ENCODE measurements around the gene ITIH3. TPM values are rescaled to one million over a fixed set of nuclear protein-coding genes. Genes with fewer than 3 reads are reported as not detected.

ITIH3 gene
- total RNA-seq (0.06 TPM in 1 of 2 replicates, not detected in the other), polyA plus RNA-seq (0.88 TPM in 1 of 2 replicates, not detected in the other)

GRCh38 chr3:52794612-52795099 lies at the start of gene ITIH3:
Gene ITIH3, plus strand, starts transcription at chr3:52794796. Its CDS starts 8 bp downstream, at chr3:52794804.
- no peak for TF ChIP-seq CTCF (IDR thresholded peaks at IDR 0.05; ENCODE audit: low read depth, low read length)
- H3K27ac ChIP-seq, result no peak within 1 kb of the TSS
- DNase-seq (ENCODE audit: low read depth in 1 of 2, low spot score in 1 of 2), result peak in 1 of 2 donors; percentile 7
- no peaks in the 10 kb centered on the region for H3K4me1 ChIP-seq (ENCODE audit: low read depth)
- no peaks in the 10 kb centered on the region for H3K27me3 ChIP-seq
- no peaks in the 10 kb centered on the region for H3K9me3 ChIP-seq (ENCODE audit: low read depth)
- no peaks in the 10 kb centered on the region for H3K36me3 ChIP-seq
- H3K4me3 ChIP-seq, result no peak within 1 kb of the TSS

GRCh38 chr3:52752045-52752660 lies 42.4 kb upstream of the ITIH3 start:
- no peaks in the 10 kb centered on the region for H3K9me3 ChIP-seq (ENCODE audit: low read depth)
- no peak overlapping the region for H3K4me3 ChIP-seq
- TF ChIP-seq CTCF (IDR thresholded peaks at IDR 0.05; ENCODE audit: low read depth, low read length), result no peak
- no peaks in the 10 kb centered on the region for H3K27me3 ChIP-seq
- H3K36me3 ChIP-seq, result peaks cover 31% of the 10 kb centered on the region
- no peaks in the 10 kb centered on the region for H3K4me1 ChIP-seq (ENCODE audit: low read depth)
- no peak for DNase-seq (ENCODE audit: low read depth in 1 of 2, low spot score in 1 of 2)
- no peak overlapping the region for H3K27ac ChIP-seq

- H3K4me3 ChIP-seq, result no peak overlapping the region
- peaks cover 25% of the 10 kb centered on the region for H3K36me3 ChIP-seq
- H3K27ac ChIP-seq, result no peak overlapping the region
- no peaks in the 10 kb centered on the region for H3K9me3 ChIP-seq (ENCODE audit: low read depth)
- no peaks in the 10 kb centered on the region for H3K27me3 ChIP-seq
- H3K4me1 ChIP-seq (ENCODE audit: low read depth), result no peaks in the 10 kb centered on the region
- no peak for TF ChIP-seq CTCF (IDR thresholded peaks at IDR 0.05; ENCODE audit: low read depth, low read length)
- DNase-seq (ENCODE audit: low read depth in 1 of 2, low spot score in 1 of 2), result no peak
These were observed 40.2 kb upstream of the ITIH3 start for GRCh38 chr3:52754373-52754772.

- no peaks in the 10 kb centered on the region for H3K4me1 ChIP-seq (ENCODE audit: low read depth)
- peaks cover 28% of the 10 kb centered on the region for H3K36me3 ChIP-seq
- DNase-seq (ENCODE audit: low read depth in 1 of 2, low spot score in 1 of 2), result no peak
- H3K27ac ChIP-seq, result no peak overlapping the region
- TF ChIP-seq CTCF (IDR thresholded peaks at IDR 0.05; ENCODE audit: low read depth, low read length), result no peak
- H3K9me3 ChIP-seq (ENCODE audit: low read depth), result no peaks in the 10 kb centered on the region
- no peak overlapping the region for H3K4me3 ChIP-seq
- no peaks in the 10 kb centered on the region for H3K27me3 ChIP-seq
These were observed 38.5 kb upstream of the ITIH3 start for GRCh38 chr3:52756141-52756540.

GRCh38 chr3:52763466-52763865 lies 31.1 kb upstream of the ITIH3 start:
- peak in 1 of 2 donors; percentile 60 for DNase-seq (ENCODE audit: low read depth in 1 of 2, low spot score in 1 of 2)
- H3K9me3 ChIP-seq (ENCODE audit: low read depth), result no peaks in the 10 kb centered on the region
- H3K36me3 ChIP-seq, result peaks cover 58% of the 10 kb centered on the region
- TF ChIP-seq CTCF (IDR thresholded peaks at IDR 0.05; ENCODE audit: low read depth, low read length), result no peak
- H3K4me3 ChIP-seq, result no peak overlapping the region
- no peaks in the 10 kb centered on the region for H3K4me1 ChIP-seq (ENCODE audit: low read depth)
- no peaks in the 10 kb centered on the region for H3K27me3 ChIP-seq
- no peak overlapping the region for H3K27ac ChIP-seq
